ENCODE results near the gene RAD51B.

DNA sequence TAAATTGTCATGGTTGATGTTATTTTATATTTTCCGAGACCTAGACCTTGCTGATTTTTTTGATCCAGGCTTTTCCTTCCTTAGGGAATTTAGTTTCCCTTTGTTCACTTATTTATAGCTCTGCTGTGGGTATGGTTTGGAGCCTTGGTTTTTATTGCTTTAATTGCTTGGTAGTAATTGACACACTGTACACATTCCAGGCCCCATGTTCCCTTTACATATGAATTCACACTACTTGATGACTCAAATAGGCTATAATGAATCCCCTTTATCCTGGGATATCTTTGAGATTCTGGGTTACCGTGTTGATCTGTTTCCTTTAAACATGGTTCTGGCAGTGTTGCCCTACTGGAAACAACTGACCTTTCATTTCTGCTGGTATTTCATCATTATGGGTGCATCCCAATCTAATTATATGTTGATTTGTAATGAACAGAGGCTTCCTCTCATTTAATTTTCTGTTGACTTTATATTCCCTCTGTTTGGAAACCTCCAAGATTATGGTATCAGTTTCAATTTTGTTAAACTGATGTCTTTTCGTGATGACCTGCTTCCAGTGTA is 424.0 kb downstream of the RAD51B start:
- TF ChIP-seq, protein P1, sequence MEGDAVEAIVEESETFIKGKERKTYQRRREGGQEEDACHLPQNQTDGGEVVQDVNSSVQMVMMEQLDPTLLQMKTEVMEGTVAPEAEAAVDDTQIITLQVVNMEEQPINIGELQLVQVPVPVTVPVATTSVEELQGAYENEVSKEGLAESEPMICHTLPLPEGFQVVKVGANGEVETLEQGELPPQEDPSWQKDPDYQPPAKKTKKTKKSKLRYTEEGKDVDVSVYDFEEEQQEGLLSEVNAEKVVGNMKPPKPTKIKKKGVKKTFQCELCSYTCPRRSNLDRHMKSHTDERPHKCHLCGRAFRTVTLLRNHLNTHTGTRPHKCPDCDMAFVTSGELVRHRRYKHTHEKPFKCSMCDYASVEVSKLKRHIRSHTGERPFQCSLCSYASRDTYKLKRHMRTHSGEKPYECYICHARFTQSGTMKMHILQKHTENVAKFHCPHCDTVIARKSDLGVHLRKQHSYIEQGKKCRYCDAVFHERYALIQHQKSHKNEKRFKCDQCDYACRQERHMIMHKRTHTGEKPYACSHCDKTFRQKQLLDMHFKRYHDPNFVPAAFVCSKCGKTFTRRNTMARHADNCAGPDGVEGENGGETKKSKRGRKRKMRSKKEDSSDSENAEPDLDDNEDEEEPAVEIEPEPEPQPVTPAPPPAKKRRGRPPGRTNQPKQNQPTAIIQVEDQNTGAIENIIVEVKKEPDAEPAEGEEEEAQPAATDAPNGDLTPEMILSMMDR (IDR thresholded peaks at IDR 0.05), result no peak
- no peak for TF ChIP-seq POLR2A (IDR thresholded peaks at IDR 0.05)
